Loucy (cell line): ENCODE data around the gene IGF2BP2.

Experiments
- H2AFZ ChIP-seq: fragments of 200-600 bp; sonication (generic); 2 replicates; pipeline ENCODE4 v1.6.0; 2016; ENCODE audit warnings: antibody characterized with exemption, mild to moderate bottlenecking, low read length, moderate library complexity
- H3F3A ChIP-seq: fragments of 200-600 bp; 2 replicates; pipeline ENCODE4 v1.6.0; 2016; ENCODE audit warnings: antibody characterized with exemption, low read depth, mild to moderate bottlenecking
- H3K27me3 ChIP-seq: fragments of 200-600 bp; sonication (generic); 2 replicates; pipeline ENCODE4 v1.6.1; 2014; ENCODE audit warnings: low read length, mild to moderate bottlenecking; ENCODE audit not compliant: insufficient read depth, poor library complexity, severe bottlenecking
- H3K36me3 ChIP-seq: fragments of 200-600 bp; sonication (generic); 2 replicates; pipeline ENCODE4 v1.6.1; 2016; ENCODE audit warnings: low read length; ENCODE audit not compliant: insufficient read depth
- H3K4me1 ChIP-seq: fragments of 200-600 bp; sonication (generic); 2 replicates; pipeline ENCODE4 v1.5.1; 2014; ENCODE audit warnings: low read length, mild to moderate bottlenecking; ENCODE audit not compliant: insufficient read depth, poor library complexity, severe bottlenecking
- H3K4me2 ChIP-seq: fragments of 200-600 bp; sonication (generic); 2 replicates; pipeline ENCODE4 v1.6.0; 2014; ENCODE audit warnings: antibody characterized with exemption, low read length, low read depth, mild to moderate bottlenecking; ENCODE audit not compliant: poor library complexity, severe bottlenecking
- H3K4me3 ChIP-seq: fragments of 200-600 bp; sonication (generic); 2 replicates; pipeline ENCODE4 v1.5.1; 2014; ENCODE audit warnings: low read length, mild to moderate bottlenecking, mixed read lengths; ENCODE audit not compliant: poor library complexity, severe bottlenecking
- H3K79me2 ChIP-seq: fragments of 200-600 bp; sonication (generic); 2 replicates; pipeline ENCODE4 v1.6.1; 2014; ENCODE audit warnings: low read length; ENCODE audit not compliant: insufficient read depth
- H3K9ac ChIP-seq: fragments of 200-600 bp; sonication (generic); 2 replicates; pipeline ENCODE4 v1.6.0; 2014; ENCODE audit warnings: mild to moderate bottlenecking, low read depth, low read length, moderate library complexity; ENCODE audit not compliant: poor library complexity, severe bottlenecking
- H3K9me2 ChIP-seq: fragments of 200-600 bp; sonication (generic); replicated peaks from 2 replicates; pipeline ENCODE4 v1.6.1; 2016; ENCODE audit warnings: low read depth, low read length, mixed read lengths
- H3K9me3 ChIP-seq: fragments of 200-600 bp; sonication (generic); 2 replicates; pipeline ENCODE4 v1.6.1; 2014; ENCODE audit warnings: mild to moderate bottlenecking, antibody characterized with exemption, low read length, low read depth; ENCODE audit not compliant: insufficient read depth
- H4K20me1 ChIP-seq: fragments of 200-600 bp; sonication (generic); 2 replicates; pipeline ENCODE4 v1.6.0; 2014; ENCODE audit warnings: antibody characterized with exemption, low read length, mild to moderate bottlenecking; ENCODE audit not compliant: insufficient read depth, poor library complexity, severe bottlenecking
- CTCF ChIP-seq: fragments of 200-600 bp; sonication (generic); conservative IDR thresholded peaks from 2 replicates; pipeline ENCODE4 v1.5.1; 2014; ENCODE audit warnings: mild to moderate bottlenecking, antibody characterized with exemption, low read length
- EZH2phosphoT487 ChIP-seq: fragments of 200-600 bp; IDR thresholded peaks from 2 replicates; pipeline ENCODE4 v1.6.1; 2018; ENCODE audit warnings: antibody characterized with exemption, mild to moderate bottlenecking, moderate library complexity, borderline replicate concordance

The IGF2BP2 gene

GRCh38 chr3:185837414-185837813, 12.6 kb upstream of the IGF2BP2 start:
- Histone ChIP-seq H3K9ac (no peak overlapping the region), H3K36me3 (no peaks in the 10 kb centered on the region), H3K79me2 (no peaks in the 10 kb centered on the region), H3K27me3 (no peaks in the 10 kb centered on the region), H3K4me2 (no peak overlapping the region), H3K4me3 (no peak overlapping the region), H3K4me1 (no peaks in the 10 kb centered on the region), H2AFZ (no peak overlapping the region), H3F3A (no peaks in the 10 kb centered on the region), H3K9me2 (no peaks in the 10 kb centered on the region), H4K20me1 (no peaks in the 10 kb centered on the region), H3K9me3 (no peaks in the 10 kb centered on the region)
- TF ChIP-seq CTCF (no peak), EZH2phosphoT487 (no peak)

DNA sequence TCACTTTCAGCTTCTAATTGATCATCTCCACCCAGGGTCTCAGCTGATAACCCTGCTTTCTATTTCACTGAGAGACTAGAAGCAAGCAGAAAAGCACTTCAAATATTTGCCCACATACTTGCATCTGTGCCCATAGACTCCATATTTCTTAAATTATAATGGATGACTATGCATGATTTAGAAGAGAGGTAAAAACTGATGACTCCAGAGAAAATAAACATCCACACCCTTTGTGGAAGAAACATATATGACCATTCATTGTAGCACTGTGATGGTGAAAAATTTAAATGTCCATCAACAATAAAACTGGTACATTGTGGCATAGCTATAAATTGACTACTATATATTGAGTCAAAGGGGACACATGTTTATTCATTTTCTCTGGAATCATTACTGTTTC, 7.1 kb upstream of the IGF2BP2 start:
- Histone ChIP-seq H2AFZ (no peak overlapping the region), H3F3A (no peaks in the 10 kb centered on the region), H3K79me2 (no peaks in the 10 kb centered on the region), H3K9me2 (no peaks in the 10 kb centered on the region), H3K9ac (no peak overlapping the region), H3K4me2 (no peak overlapping the region), H3K36me3 (no peaks in the 10 kb centered on the region), H3K27me3 (peaks cover 22% of the 10 kb centered on the region), H3K4me1 (no peaks in the 10 kb centered on the region), H4K20me1 (no peaks in the 10 kb centered on the region), H3K9me3 (no peaks in the 10 kb centered on the region), H3K4me3 (no peak overlapping the region)
- TF ChIP-seq EZH2phosphoT487, result no peak

- Histone ChIP-seq H2AFZ (no peak overlapping the region), H4K20me1 (no peaks in the 10 kb centered on the region), H3K79me2 (no peaks in the 10 kb centered on the region), H3K27me3 (peaks cover 26% of the 10 kb centered on the region), H3K4me2 (no peak overlapping the region), H3K4me1 (no peaks in the 10 kb centered on the region), H3K9me2 (no peaks in the 10 kb centered on the region), H3K36me3 (no peaks in the 10 kb centered on the region), H3K9me3 (no peaks in the 10 kb centered on the region), H3K9ac (no peak overlapping the region), H3F3A (no peaks in the 10 kb centered on the region), H3K4me3 (no peak overlapping the region)
- TF ChIP-seq CTCF, result no peak
- no peak for TF ChIP-seq EZH2phosphoT487
Observed at GRCh38 chr3:185831195-185831594, 6.4 kb upstream of the IGF2BP2 start.

GRCh38 chr3:185830018-185830797, 5.4 kb upstream of the IGF2BP2 start:
- no peak overlapping the region for H2AFZ ChIP-seq
- H4K20me1 ChIP-seq, result no peaks in the 10 kb centered on the region
- H3K9me2 ChIP-seq, result no peaks in the 10 kb centered on the region
- no peak overlapping the region for H3K4me2 ChIP-seq
- no peaks in the 10 kb centered on the region for H3K4me1 ChIP-seq
- H3K36me3 ChIP-seq, result no peaks in the 10 kb centered on the region
- no peaks in the 10 kb centered on the region for H3F3A ChIP-seq
- peaks cover 34% of the 10 kb centered on the region for H3K27me3 ChIP-seq
- no peaks in the 10 kb centered on the region for H3K79me2 ChIP-seq
- H3K9ac ChIP-seq, result no peak overlapping the region
- no peak overlapping the region for H3K4me3 ChIP-seq
- TF ChIP-seq CTCF (no peak), EZH2phosphoT487 (no peak)
- H3K9me3 ChIP-seq, result no peaks in the 10 kb centered on the region
